HepG2 (cell line): ENCODE data around the gene UBFD1. TPM values are rescaled to one million over a fixed set of nuclear protein-coding genes. Genes with fewer than 3 reads are reported as not detected.

Experiments used
- CBX2 ChIP-seq, 2 experiments: fragments of 200-600 bp in 1 of 2; sonication (generic); formaldehyde crosslinking in 1 of 2; IDR thresholded peaks; 2 replicates each; pipeline versions ENCODE4 v1.7.0 to v1.8.1; 2018 to 2022; ENCODE audit warnings: low read depth in 2 of 2, low read length in 1 of 2, mild to moderate bottlenecking in 1 of 2, missing genetic modification reagents in 1 of 2
- DNMT1 ChIP-seq: sonication (generic); formaldehyde crosslinking; IDR thresholded peaks from 2 replicates; pipeline ENCODE4 v1.5.1; 2020; ENCODE audit warnings: mild to moderate bottlenecking, missing genetic modification reagents
- FOXA1 ChIP-seq, 2 experiments: fragments of 450-650 bp in 1 of 2; sonication (generic) in 1 of 2; formaldehyde crosslinking in 1 of 2; IDR thresholded peaks; 2 replicates each; pipeline versions ENCODE4 v1.4.0 to v1.6.1; 2016 to 2020; ENCODE audit warnings: missing genetic modification reagents in 1 of 2
- HMGXB4 ChIP-seq, 2 experiments: sonication (generic) in 1 of 2; formaldehyde crosslinking in 1 of 2; IDR thresholded peaks; 2 replicates each; pipeline versions ENCODE4 v1.4.0 to v1.6.1; 2018 to 2020; ENCODE audit warnings: missing genetic modification reagents in 2 of 2, borderline replicate concordance in 1 of 2, low read depth in 1 of 2, mild to moderate bottlenecking in 1 of 2, missing biosample characterization in 1 of 2
- HOXA3 ChIP-seq: sonication (generic); formaldehyde crosslinking; IDR thresholded peaks from 2 replicates; pipeline ENCODE4 v1.5.0; 2020; ENCODE audit warnings: missing genetic modification reagents
- MBD4 ChIP-seq: IDR thresholded peaks from 2 replicates; pipeline ENCODE4 v1.6.1; 2012; ENCODE audit warnings: low read length, inconsistent platforms, borderline replicate concordance
- NFIC ChIP-seq: IDR thresholded peaks from 2 replicates; pipeline ENCODE4 v1.6.1; 2012; ENCODE audit warnings: mild to moderate bottlenecking, low read length, inconsistent platforms
- NONO ChIP-seq, 2 experiments: fragments of 450-650 bp in 1 of 2; sonication (generic) in 1 of 2; formaldehyde crosslinking in 1 of 2; IDR thresholded peaks in 1 of 2; conservative IDR thresholded peaks in 1 of 2; 2 replicates each; pipeline versions ENCODE4 v1.6.1 to v1.8.0; 2017 to 2022; ENCODE audit warnings: mild to moderate bottlenecking in 1 of 2, missing genetic modification reagents in 1 of 2, moderate library complexity in 1 of 2
- PLRG1 ChIP-seq: fragments of 450-650 bp; conservative IDR thresholded peaks from 2 replicates; pipeline ENCODE4 v1.6.1; 2016
- RBAK ChIP-seq: sonication (generic); formaldehyde crosslinking; IDR thresholded peaks from 2 replicates; pipeline ENCODE4 v1.5.1; 2020; ENCODE audit warnings: mild to moderate bottlenecking, missing genetic modification reagents
- ZKSCAN8 ChIP-seq: IDR thresholded peaks from 2 replicates; pipeline ENCODE4 v1.6.1; 2016; ENCODE audit warnings: borderline replicate concordance, missing genetic modification reagents, missing compliant biosample characterization
- ZNF160 ChIP-seq: sonication (generic); formaldehyde crosslinking; IDR thresholded peaks from 2 replicates; pipeline ENCODE4 v1.8.0; 2022; ENCODE audit warnings: mild to moderate bottlenecking, inconsistent platforms, missing genetic modification reagents
- ZNF577 ChIP-seq: sonication (generic); formaldehyde crosslinking; IDR thresholded peaks from 2 replicates; pipeline ENCODE4 v1.4.0; 2020; ENCODE audit warnings: mild to moderate bottlenecking, low read depth, missing genetic modification reagents, borderline replicate concordance
- ZNF879 ChIP-seq: sonication (generic); formaldehyde crosslinking; IDR thresholded peaks from 2 replicates; pipeline ENCODE4 v1.8.1; 2023; ENCODE audit warnings: missing genetic modification reagents
- polyA plus RNA-seq, 8 experiments: library from polyadenylated mRNA; depleted of rRNA in 3 of 8; stranded (reverse) in 7 of 8; unstranded in 1 of 8; fragments of >200 nt; fragmentation: Illumina TruSeq in 4 of 8; extraction: Trizol in 4 of 8; gene quantifications; 2 replicates each; pipeline versions ENCODE4 v1.2.1 to v1.2.3, GENCODE V29; 2011 to 2016; ENCODE audit warnings: low read depth in 4 of 8, missing spikeins in 1 of 8, mixed read lengths in 1 of 8; ENCODE audit not compliant: insufficient read depth in 1 of 8
- total RNA-seq, 5 experiments: library from RNA; depleted of rRNA; stranded (reverse); fragments of >200 nt; fragmentation: Illumina TruSeq; extraction: Trizol; gene quantifications; 2 replicates each; pipeline ENCODE4 v1.2.3, GENCODE V29; 2016; ENCODE audit warnings: low read depth in 1 of 5
- TF ChIP-seq, protein P1 (sequence below): sonication (generic); formaldehyde crosslinking; IDR thresholded peaks from 2 replicates; pipeline ENCODE4 v1.4.0; 2020; ENCODE audit warnings: mild to moderate bottlenecking, missing genetic modification reagents
- TF ChIP-seq, protein P2 (sequence below): sonication (generic); formaldehyde crosslinking; IDR thresholded peaks from 2 replicates; pipeline ENCODE4 v1.4.0; 2020; ENCODE audit warnings: missing genetic modification reagents, borderline replicate concordance
- TF ChIP-seq, protein P3 (sequence below): sonication (generic); formaldehyde crosslinking; IDR thresholded peaks from 2 replicates; pipeline ENCODE4 v1.5.1; 2020; ENCODE audit warnings: mild to moderate bottlenecking, missing genetic modification reagents, moderate library complexity
- TF ChIP-seq, protein P4 (sequence below): sonication (generic); formaldehyde crosslinking; conservative IDR thresholded peaks from 2 replicates; pipeline ENCODE4 v1.8.0; 2022; ENCODE audit warnings: missing genetic modification reagents

Gene UBFD1
- total and polyA plus RNA-seq, 2 of the 13 experiments (the other 11 are each of a cell fraction or from before 2014, with no cell fraction given), result 100 to 111 TPM

- TF ChIP-seq HMGXB4 (CRISPR knock-in tag; IDR thresholded peaks at IDR 0.05; ENCODE audit: borderline replicate concordance in 1 of 2, low read depth in 1 of 2) (peak in 1 of 2 experiments; percentile 81; a peak in 1 of 4 replicates), CBX2 (IDR thresholded peaks at IDR 0.05; ENCODE audit: low read depth, low read length) (no peak), CBX2 (CRISPR knock-in tag; IDR thresholded peaks at IDR 0.05; ENCODE audit: low read depth) (no peak), NONO (IDR thresholded peaks at IDR 0.05) (no peak), NONO (CRISPR knock-in tag; conservative IDR thresholded peaks at IDR 0.05) (0 out of 2 replicates have a peak, but pooled peaks have one; percentile 30), DNMT1 (no peak), ZKSCAN8 (CRISPR knock-in tag) (no peak), ZNF160 (CRISPR knock-in tag) (no peak), ZNF577 (CRISPR knock-in tag) (no peak), ZNF879 (CRISPR knock-in tag) (no peak), NFIC (no peak), MBD4 (no peak), PLRG1 (no peak), RBAK (0 out of 2 replicates have a peak, but pooled peaks have one; percentile 20), HOXA3 (CRISPR knock-in tag) (no peak), FOXA1 (IDR thresholded peaks at IDR 0.05) (no peak), FOXA1 (CRISPR knock-in tag; IDR thresholded peaks at IDR 0.05) (no peak)
- TF ChIP-seq, protein P1, sequence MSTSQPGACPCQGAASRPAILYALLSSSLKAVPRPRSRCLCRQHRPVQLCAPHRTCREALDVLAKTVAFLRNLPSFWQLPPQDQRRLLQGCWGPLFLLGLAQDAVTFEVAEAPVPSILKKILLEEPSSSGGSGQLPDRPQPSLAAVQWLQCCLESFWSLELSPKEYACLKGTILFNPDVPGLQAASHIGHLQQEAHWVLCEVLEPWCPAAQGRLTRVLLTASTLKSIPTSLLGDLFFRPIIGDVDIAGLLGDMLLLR (CRISPR knock-in tag), result 0 out of 2 replicates have a peak, but pooled peaks have one; percentile 42
- TF ChIP-seq, protein P2, sequence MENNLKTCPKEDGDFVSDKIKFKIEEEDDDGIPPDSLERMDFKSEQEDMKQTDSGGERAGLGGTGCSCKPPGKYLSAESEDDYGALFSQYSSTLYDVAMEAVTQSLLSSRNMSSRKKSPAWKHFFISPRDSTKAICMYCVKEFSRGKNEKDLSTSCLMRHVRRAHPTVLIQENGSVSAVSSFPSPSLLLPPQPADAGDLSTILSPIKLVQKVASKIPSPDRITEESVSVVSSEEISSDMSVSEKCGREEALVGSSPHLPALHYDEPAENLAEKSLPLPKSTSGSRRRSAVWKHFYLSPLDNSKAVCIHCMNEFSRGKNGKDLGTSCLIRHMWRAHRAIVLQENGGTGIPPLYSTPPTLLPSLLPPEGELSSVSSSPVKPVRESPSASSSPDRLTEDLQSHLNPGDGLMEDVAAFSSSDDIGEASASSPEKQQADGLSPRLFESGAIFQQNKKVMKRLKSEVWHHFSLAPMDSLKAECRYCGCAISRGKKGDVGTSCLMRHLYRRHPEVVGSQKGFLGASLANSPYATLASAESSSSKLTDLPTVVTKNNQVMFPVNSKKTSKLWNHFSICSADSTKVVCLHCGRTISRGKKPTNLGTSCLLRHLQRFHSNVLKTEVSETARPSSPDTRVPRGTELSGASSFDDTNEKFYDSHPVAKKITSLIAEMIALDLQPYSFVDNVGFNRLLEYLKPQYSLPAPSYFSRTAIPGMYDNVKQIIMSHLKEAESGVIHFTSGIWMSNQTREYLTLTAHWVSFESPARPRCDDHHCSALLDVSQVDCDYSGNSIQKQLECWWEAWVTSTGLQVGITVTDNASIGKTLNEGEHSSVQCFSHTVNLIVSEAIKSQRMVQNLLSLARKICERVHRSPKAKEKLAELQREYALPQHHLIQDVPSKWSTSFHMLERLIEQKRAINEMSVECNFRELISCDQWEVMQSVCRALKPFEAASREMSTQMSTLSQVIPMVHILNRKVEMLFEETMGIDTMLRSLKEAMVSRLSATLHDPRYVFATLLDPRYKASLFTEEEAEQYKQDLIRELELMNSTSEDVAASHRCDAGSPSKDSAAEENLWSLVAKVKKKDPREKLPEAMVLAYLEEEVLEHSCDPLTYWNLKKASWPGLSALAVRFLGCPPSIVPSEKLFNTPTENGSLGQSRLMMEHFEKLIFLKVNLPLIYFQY, result no peak
- TF ChIP-seq, protein P3, sequence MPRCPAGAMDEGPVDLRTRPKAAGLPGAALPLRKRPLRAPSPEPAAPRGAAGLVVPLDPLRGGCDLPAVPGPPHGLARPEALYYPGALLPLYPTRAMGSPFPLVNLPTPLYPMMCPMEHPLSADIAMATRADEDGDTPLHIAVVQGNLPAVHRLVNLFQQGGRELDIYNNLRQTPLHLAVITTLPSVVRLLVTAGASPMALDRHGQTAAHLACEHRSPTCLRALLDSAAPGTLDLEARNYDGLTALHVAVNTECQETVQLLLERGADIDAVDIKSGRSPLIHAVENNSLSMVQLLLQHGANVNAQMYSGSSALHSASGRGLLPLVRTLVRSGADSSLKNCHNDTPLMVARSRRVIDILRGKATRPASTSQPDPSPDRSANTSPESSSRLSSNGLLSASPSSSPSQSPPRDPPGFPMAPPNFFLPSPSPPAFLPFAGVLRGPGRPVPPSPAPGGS (CRISPR knock-in tag), result no peak
- TF ChIP-seq, protein P4, sequence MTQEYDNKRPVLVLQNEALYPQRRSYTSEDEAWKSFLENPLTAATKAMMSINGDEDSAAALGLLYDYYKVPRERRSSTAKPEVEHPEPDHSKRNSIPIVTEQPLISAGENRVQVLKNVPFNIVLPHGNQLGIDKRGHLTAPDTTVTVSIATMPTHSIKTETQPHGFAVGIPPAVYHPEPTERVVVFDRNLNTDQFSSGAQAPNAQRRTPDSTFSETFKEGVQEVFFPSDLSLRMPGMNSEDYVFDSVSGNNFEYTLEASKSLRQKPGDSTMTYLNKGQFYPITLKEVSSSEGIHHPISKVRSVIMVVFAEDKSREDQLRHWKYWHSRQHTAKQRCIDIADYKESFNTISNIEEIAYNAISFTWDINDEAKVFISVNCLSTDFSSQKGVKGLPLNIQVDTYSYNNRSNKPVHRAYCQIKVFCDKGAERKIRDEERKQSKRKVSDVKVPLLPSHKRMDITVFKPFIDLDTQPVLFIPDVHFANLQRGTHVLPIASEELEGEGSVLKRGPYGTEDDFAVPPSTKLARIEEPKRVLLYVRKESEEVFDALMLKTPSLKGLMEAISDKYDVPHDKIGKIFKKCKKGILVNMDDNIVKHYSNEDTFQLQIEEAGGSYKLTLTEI (CRISPR knock-in tag), result no peak
Observed at GRCh38 chr16:23597003-23597756, 39.7 kb downstream of the UBFD1 start (continued).
